ENCODE data around the gene UCHL5. TPM values are rescaled to one million over a fixed set of nuclear protein-coding genes. Genes with fewer than 3 reads are reported as not detected.
A peak's percentile ranks its signal among the peaks of the same experiment; 100 is the strongest.

Gene UCHL5
- total and polyA plus RNA-seq, 2 of the 13 experiments (the other 11 are each of a cell fraction or from before 2014, with no cell fraction given): 18.2 to 44.1 TPM

- no peak for TF ChIP-seq ZBTB40 (IDR thresholded peaks at IDR 0.05)
- TF ChIP-seq ZBTB40 (CRISPR knock-in tag; IDR thresholded peaks at IDR 0.05): peak; percentile 62
- no peak for TF ChIP-seq ZNF7 (CRISPR knock-in tag; IDR thresholded peaks at IDR 0.05)
- TF ChIP-seq SRSF1 (optimal IDR thresholded peaks at IDR 0.05; ENCODE audit: low read depth, low read length): peak; percentile 77
- no peak for TF ChIP-seq EEA1 (CRISPR knock-in tag; IDR thresholded peaks at IDR 0.05; ENCODE audit: borderline replicate concordance)
- TF ChIP-seq IRX3 (CRISPR knock-in tag; IDR thresholded peaks at IDR 0.05; ENCODE audit: borderline replicate concordance, low read depth): no peak
- 0 out of 2 replicates have a peak, but pooled peaks have one; percentile 41 for TF ChIP-seq MTERF4 (CRISPR knock-in tag; IDR thresholded peaks at IDR 0.05)
- TF ChIP-seq NR2F1 (CRISPR knock-in tag; IDR thresholded peaks at IDR 0.05): no peak
- TF ChIP-seq ARNT (IDR thresholded peaks at IDR 0.05): no peak
- no peak for TF ChIP-seq RFX3 (CRISPR knock-in tag; IDR thresholded peaks at IDR 0.05)
- peak; percentile 92 for TF ChIP-seq MED1 (CRISPR knock-in tag; IDR thresholded peaks at IDR 0.05)
- TF ChIP-seq ZNF430 (CRISPR knock-in tag; IDR thresholded peaks at IDR 0.05): peak; percentile 92; the same call in 1 of the 2 replicates
- TF ChIP-seq IKZF1 (IDR thresholded peaks at IDR 0.05): no peak
- TF ChIP-seq ZBTB10 (CRISPR knock-in tag; IDR thresholded peaks at IDR 0.05; ENCODE audit: borderline replicate concordance): peak; percentile 36; the same call in 1 of the 2 replicates
- no peak; the same call in 1 of the 2 replicates for TF ChIP-seq SP140L (CRISPR knock-in tag; IDR thresholded peaks at IDR 0.05; ENCODE audit: borderline replicate concordance)
- no peak for TF ChIP-seq EED (CRISPR knock-in tag; IDR thresholded peaks at IDR 0.05)
- TF ChIP-seq TP53 (CRISPR knock-in tag; conservative IDR thresholded peaks at IDR 0.05): peak; percentile 88; the same call in 1 of the 2 replicates
- no peak for TF ChIP-seq NCOA5 (CRISPR knock-in tag; IDR thresholded peaks at IDR 0.05)
Measured at GRCh38 chr1:193059282-193060114, at the start of gene UCHL5, which contains the start of gene RO60 (continued).

All from HepG2 (cell line).